Measurements from ENCODE around the gene AJAP1.

GRCh38 chr1:4724001-4724400 lies 69.6 kb downstream of the AJAP1 start:
- TF ChIP-seq, protein P1, sequence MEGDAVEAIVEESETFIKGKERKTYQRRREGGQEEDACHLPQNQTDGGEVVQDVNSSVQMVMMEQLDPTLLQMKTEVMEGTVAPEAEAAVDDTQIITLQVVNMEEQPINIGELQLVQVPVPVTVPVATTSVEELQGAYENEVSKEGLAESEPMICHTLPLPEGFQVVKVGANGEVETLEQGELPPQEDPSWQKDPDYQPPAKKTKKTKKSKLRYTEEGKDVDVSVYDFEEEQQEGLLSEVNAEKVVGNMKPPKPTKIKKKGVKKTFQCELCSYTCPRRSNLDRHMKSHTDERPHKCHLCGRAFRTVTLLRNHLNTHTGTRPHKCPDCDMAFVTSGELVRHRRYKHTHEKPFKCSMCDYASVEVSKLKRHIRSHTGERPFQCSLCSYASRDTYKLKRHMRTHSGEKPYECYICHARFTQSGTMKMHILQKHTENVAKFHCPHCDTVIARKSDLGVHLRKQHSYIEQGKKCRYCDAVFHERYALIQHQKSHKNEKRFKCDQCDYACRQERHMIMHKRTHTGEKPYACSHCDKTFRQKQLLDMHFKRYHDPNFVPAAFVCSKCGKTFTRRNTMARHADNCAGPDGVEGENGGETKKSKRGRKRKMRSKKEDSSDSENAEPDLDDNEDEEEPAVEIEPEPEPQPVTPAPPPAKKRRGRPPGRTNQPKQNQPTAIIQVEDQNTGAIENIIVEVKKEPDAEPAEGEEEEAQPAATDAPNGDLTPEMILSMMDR (IDR thresholded peaks at IDR 0.05) = no peak
- TF ChIP-seq POLR2AphosphoS5 (IDR thresholded peaks at IDR 0.05; ENCODE audit: low read depth, low read length) = no peak
- TF ChIP-seq SIN3A (IDR thresholded peaks at IDR 0.05; ENCODE audit: borderline replicate concordance, insufficient read depth, low read depth, low read length) = no peak
- no peak for TF ChIP-seq REST (IDR thresholded peaks at IDR 0.05; ENCODE audit: insufficient read depth in 1 of 2, low read depth in 2 of 2, low read length in 1 of 2)
- no peak for TF ChIP-seq TCF7L2 (IDR thresholded peaks at IDR 0.05; ENCODE audit: low read depth, low read length)

Data from Panc1 (cell line).